Natural killer cell (primary cell): ENCODE measurements around the gene EOGT. TPM values are rescaled to one million over a fixed set of nuclear protein-coding genes. Genes with fewer than 3 reads are reported as not detected.

Experiments
- ATAC-seq, 3 donors: fragments of 150-1000 bp in 2 of 3; fragments of 200-7000 bp in 1 of 3; cut with Tn5 transposase; 1 replicate in 1 of 3; 2 replicates in 2 of 3; pipeline ENCODE4 v1.10.0; 2021; ENCODE audit warnings: mild to moderate bottlenecking in 2 of 3, moderate library complexity in 2 of 3
- DNase-seq, 2 donors: peaks; one replicate each; pipeline versions ENCODE4 v3.0.0 to v3.0.0-alpha.2; 2013 to 2021; ENCODE audit warnings: mixed read lengths in 1 of 2
- H3K27ac ChIP-seq: one replicate; pipeline ENCODE4 v1.5.1; 2013; ENCODE audit warnings: mild to moderate bottlenecking, low read length
- H3K27me3 ChIP-seq: one replicate; pipeline ENCODE4 v1.6.1; 2013; ENCODE audit warnings: low read length; ENCODE audit not compliant: control insufficient read depth, insufficient read depth
- H3K36me3 ChIP-seq: one replicate; pipeline ENCODE4 v1.6.1; 2013; ENCODE audit warnings: low read length; ENCODE audit not compliant: control insufficient read depth, insufficient read depth
- H3K4me1 ChIP-seq: one replicate; pipeline ENCODE4 v1.6.1; 2013; ENCODE audit warnings: low read length; ENCODE audit not compliant: control insufficient read depth, insufficient read depth
- H3K4me3 ChIP-seq: one replicate; pipeline ENCODE4 v1.5.1; 2013; ENCODE audit warnings: low read length
- H3K9me3 ChIP-seq: one replicate; pipeline ENCODE4 v1.6.1; 2013; ENCODE audit warnings: low read length; ENCODE audit not compliant: control insufficient read depth, insufficient read depth
- H3K27ac Mint-ChIP-seq, 2 donors: one replicate each; pipeline ENCODE4 v1.8.0; 2022; ENCODE audit warnings: mild to moderate bottlenecking in 2 of 2, mixed read lengths in 2 of 2, moderate library complexity in 1 of 2
- H3K27me3 Mint-ChIP-seq, 2 donors: one replicate each; pipeline ENCODE4 v1.8.0; 2022; ENCODE audit warnings: low read depth in 2 of 2, mixed read lengths in 2 of 2
- H3K36me3 Mint-ChIP-seq: one replicate; pipeline ENCODE4 v1.8.0; 2022; ENCODE audit warnings: mixed read lengths
- H3K4me1 Mint-ChIP-seq, 2 donors: one replicate each; pipeline ENCODE4 v1.8.0; 2022; ENCODE audit warnings: mixed read lengths in 2 of 2
- H3K4me3 Mint-ChIP-seq: one replicate; pipeline ENCODE4 v1.8.0; 2022; ENCODE audit warnings: mild to moderate bottlenecking, moderate library complexity, mixed read lengths
- H3K9me3 Mint-ChIP-seq, 2 donors: one replicate each; pipeline ENCODE4 v1.8.0; 2022; ENCODE audit warnings: mixed read lengths in 2 of 2
- WGBS: methylation state at CpG from one replicate; pipeline ENCODE4 v1.1.7; 2013; ENCODE audit warnings: missing lambda C conversion rate; ENCODE audit not compliant: insufficient coverage; 5-methylcytosine and 5-hydroxymethylcytosine counted together
- intact Hi-C: fragments of 100-400 bp; cut with micrococcal nuclease; formaldehyde crosslinking; loops from one replicate; pipeline ENCODE4 v1.14.2; 2022
- total RNA-seq, 4 donors: library from RNA; stranded (reverse); fragments of 120-200 nt in 1 of 4; gene quantifications; one replicate each; pipeline versions ENCODE4 v1.2.3 to v1.2.4, GENCODE V29; 2013 to 2022
- TF ChIP-seq, protein P1 (sequence below): fragments of 200-600 bp; IDR thresholded peaks from one replicate; pipeline ENCODE4 v1.8.0; 2022; ENCODE audit warnings: antibody characterized with exemption

EOGT gene
- total RNA-seq, 3 donors from 2014 or later (not counting 1 experiment from before 2014, with no cell fraction given): 8.4 to 11.6 (median 10.8) TPM

DNA sequence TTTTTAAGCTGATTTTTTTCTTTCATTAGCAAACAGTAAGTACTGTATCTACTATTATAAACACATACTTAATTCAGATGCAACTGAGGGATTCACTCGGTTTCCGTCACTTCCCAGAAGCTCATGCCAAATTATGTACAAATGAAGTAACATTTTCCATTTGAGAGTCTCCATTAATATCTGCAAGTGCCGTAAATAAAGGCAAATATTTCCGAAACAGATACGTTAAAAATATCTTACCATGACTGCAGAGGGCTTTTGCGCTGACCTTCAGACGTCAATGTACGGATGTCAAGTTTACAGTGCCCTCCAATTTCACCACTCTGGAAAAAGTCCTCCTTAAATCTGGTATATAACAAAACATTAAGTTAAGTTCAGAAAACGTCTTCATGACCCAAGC lies 9.3 kb downstream of the EOGT start:
- intact Hi-C loops: no loop called here
- no peaks in the 10 kb centered on the region for H3K4me1 ChIP-seq
- Mint-ChIP-seq H3K4me1 (peaks cover 0 to 3% of the 10 kb centered on the region in 2 donors), H3K27ac (no peak overlapping the region), H3K36me3 (no peaks in the 10 kb centered on the region), H3K27me3 (no peaks in the 10 kb centered on the region), H3K4me3 (no peak overlapping the region), H3K9me3 (no peaks in the 10 kb centered on the region)
- WGBS: over 99% methylated on average over 8 of the region's 9 CpGs
- H3K27ac ChIP-seq: no peak overlapping the region
- H3K36me3 ChIP-seq: peaks cover 18% of the 10 kb centered on the region
- DNase-seq (no peak), ATAC-seq (no peak)
- TF ChIP-seq, protein P1, sequence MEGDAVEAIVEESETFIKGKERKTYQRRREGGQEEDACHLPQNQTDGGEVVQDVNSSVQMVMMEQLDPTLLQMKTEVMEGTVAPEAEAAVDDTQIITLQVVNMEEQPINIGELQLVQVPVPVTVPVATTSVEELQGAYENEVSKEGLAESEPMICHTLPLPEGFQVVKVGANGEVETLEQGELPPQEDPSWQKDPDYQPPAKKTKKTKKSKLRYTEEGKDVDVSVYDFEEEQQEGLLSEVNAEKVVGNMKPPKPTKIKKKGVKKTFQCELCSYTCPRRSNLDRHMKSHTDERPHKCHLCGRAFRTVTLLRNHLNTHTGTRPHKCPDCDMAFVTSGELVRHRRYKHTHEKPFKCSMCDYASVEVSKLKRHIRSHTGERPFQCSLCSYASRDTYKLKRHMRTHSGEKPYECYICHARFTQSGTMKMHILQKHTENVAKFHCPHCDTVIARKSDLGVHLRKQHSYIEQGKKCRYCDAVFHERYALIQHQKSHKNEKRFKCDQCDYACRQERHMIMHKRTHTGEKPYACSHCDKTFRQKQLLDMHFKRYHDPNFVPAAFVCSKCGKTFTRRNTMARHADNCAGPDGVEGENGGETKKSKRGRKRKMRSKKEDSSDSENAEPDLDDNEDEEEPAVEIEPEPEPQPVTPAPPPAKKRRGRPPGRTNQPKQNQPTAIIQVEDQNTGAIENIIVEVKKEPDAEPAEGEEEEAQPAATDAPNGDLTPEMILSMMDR: no peak
- H3K9me3 ChIP-seq: no peaks in the 10 kb centered on the region
- no peak overlapping the region for H3K4me3 ChIP-seq
- no peaks in the 10 kb centered on the region for H3K27me3 ChIP-seq

DNA sequence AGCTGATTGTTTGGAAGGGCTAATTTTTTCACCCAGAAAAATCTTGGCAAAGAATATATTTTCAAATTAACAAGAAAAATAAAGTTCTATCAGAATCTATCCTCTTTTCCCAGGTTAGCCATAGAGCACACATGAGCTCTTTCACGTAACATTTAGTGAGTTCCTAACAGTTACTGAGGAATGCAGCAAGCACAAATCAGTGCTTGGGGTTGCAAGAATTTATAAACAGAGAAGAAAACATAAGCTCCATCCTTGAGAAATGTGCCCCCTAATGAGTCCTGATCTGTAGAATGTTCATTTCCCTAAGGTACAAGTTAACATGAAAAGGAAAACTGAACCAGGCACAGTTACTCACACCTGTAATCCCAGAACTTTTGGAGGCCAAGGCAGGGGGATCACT lies 13.9 kb downstream of the EOGT start:
- ATAC-seq (no peak), DNase-seq (no peak)
- no peak overlapping the region for H3K4me3 ChIP-seq
- Mint-ChIP-seq H3K4me3 (no peak overlapping the region), H3K4me1 (no peaks in the 10 kb centered on the region), H3K36me3 (no peaks in the 10 kb centered on the region), H3K9me3 (no peaks in the 10 kb centered on the region), H3K27me3 (no peaks in the 10 kb centered on the region), H3K27ac (no peak overlapping the region)
- H3K9me3 ChIP-seq: no peaks in the 10 kb centered on the region
- H3K4me1 ChIP-seq: no peaks in the 10 kb centered on the region
- H3K27ac ChIP-seq: no peak overlapping the region
- WGBS: 100% methylated on average over 1 of the region's 1 CpG
- peaks cover 15% of the 10 kb centered on the region for H3K36me3 ChIP-seq
- TF ChIP-seq, protein P1: no peak
- intact Hi-C loops: no loop called here
- no peaks in the 10 kb centered on the region for H3K27me3 ChIP-seq

DNA sequence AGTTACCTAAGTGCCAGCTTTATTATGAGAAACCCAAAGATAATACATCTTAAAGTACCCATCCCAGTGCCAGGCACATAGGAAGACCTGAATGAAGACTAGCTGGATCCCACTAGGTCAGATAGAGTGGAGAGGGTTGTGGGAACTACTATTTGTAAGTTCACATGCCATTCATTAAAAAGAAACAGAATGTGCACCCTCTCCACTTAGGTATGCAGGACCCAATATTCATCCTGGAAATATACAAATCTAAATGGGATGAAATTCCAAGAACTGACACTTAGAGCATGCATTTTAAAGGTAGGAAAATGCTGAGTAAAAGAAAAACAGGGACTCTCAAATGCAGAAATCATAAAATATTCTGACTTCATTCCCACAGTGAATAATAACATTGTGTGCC lies 14.3 kb downstream of the EOGT start:
- Mint-ChIP-seq H3K4me1 (no peaks in the 10 kb centered on the region), H3K27ac (no peak overlapping the region), H3K4me3 (no peak overlapping the region), H3K27me3 (no peaks in the 10 kb centered on the region), H3K36me3 (no peaks in the 10 kb centered on the region), H3K9me3 (no peaks in the 10 kb centered on the region)
- Histone ChIP-seq H3K36me3 (peaks cover 16% of the 10 kb centered on the region), H3K4me1 (no peaks in the 10 kb centered on the region), H3K4me3 (no peak overlapping the region), H3K9me3 (no peaks in the 10 kb centered on the region), H3K27ac (no peak overlapping the region), H3K27me3 (no peaks in the 10 kb centered on the region)
- ATAC-seq (no peak), DNase-seq (no peak)
- intact Hi-C loops: no loop called here
- TF ChIP-seq, protein P1: no peak

DNA sequence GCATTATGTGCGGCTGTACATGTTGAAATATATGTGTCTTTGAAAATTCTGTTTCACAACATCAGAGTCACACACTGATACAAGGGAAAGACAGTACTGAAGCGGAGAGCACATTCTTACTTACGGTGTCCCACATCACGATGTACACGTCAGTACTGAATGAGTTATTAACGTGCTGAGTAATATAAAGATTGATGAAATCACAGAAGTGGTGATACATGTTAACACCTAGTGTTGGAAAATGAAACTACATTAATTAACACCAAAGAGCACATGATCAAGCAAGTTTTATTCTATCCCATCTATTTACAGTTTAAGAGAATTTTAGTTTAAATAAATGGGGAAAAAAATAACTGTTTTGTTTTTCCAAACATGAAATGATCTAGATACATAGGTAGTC lies 15.6 kb downstream of the EOGT start:
- Mint-ChIP-seq H3K27me3 (no peaks in the 10 kb centered on the region), H3K36me3 (no peaks in the 10 kb centered on the region)
- ATAC-seq: no peak

More for the DNA sequence above, 15.6 kb downstream of the EOGT start:
- intact Hi-C loops: no loop called here
- no peak overlapping the region for H3K4me3 ChIP-seq
- no peak overlapping the region for H3K27ac ChIP-seq
- H3K36me3 ChIP-seq: peaks cover 14% of the 10 kb centered on the region
- no peaks in the 10 kb centered on the region for H3K4me1 Mint-ChIP-seq
- TF ChIP-seq, protein P1: no peak
- 87% methylated on average over 5 of the region's 6 CpGs for WGBS
- H3K9me3 ChIP-seq: no peaks in the 10 kb centered on the region
- no peaks in the 10 kb centered on the region for H3K27me3 ChIP-seq
- no peaks in the 10 kb centered on the region for H3K9me3 Mint-ChIP-seq
- no peaks in the 10 kb centered on the region for H3K4me1 ChIP-seq
- no peak overlapping the region for H3K27ac Mint-ChIP-seq
- H3K4me3 Mint-ChIP-seq: no peak overlapping the region
- DNase-seq: peak in 1 of 2 donors; percentile 6
